Renal cortex interstitium (tissue), 11 donors: ENCODE measurements around the gene ING3. TPM values are rescaled to one million over a fixed set of nuclear protein-coding genes. Genes with fewer than 3 reads are reported as not detected.
"Not testable (repeated sequence)": the region's sequence is repeated elsewhere in the genome, so short reads cannot be mapped to it uniquely, and the experiment has no call there.

Experiments
- DNase-seq, 11 donors: peaks; one replicate each; pipeline ENCODE4 v3.0.0-alpha.2; 2013; ENCODE audit warnings: low read depth in 9 of 11, low spot score in 4 of 11; ENCODE audit errors: extremely low read depth in 1 of 11
- polyA plus RNA-seq, 3 donors: library from polyadenylated mRNA; unstranded; fragments of 120-200 nt; gene quantifications; one replicate each; pipeline ENCODE4 v1.2.1, GENCODE V29; 2013; ENCODE audit not compliant: insufficient read length in 3 of 3

ING3 gene
- polyA plus RNA-seq, 3 donors, result 38.2 to 44.5 (median 39.7) TPM

- not testable (repeated sequence) for DNase-seq
Measured at GRCh38 chr7:120983592-120983991, 33.0 kb downstream of the ING3 start.

- DNase-seq, result no peak
Measured at GRCh38 chr7:120984406-120984805, 33.8 kb downstream of the ING3 start.

DNA sequence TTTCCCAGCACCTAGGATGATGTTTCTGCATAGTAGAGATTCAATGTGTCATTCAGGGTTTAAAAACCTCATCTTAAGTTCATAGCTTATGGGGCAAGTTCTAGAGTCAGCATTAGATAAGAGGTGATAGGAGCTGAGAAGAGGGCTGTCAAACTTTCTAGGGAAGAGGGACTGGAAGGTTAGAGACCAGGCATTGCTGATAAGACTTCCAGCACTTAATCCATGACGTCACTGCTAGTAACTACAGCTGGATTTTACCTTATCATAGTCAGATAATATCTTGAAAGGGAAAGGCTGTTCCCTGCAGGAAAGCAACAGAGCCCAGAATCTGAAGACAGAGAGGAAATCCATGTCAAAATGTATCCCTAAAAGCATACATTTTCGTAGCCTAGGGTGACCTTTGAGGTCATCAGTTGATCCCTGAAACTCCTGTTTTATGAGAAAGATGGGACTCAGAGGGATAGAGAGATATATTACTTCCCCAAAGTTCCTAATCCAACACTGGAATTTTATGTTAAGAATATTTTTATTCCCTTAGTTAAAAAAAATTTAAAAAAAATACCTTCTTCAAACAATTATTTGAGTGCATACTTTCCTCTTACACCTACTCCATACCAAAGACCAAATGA, 34.7 kb downstream of the ING3 start:
- no peak for DNase-seq

DNA sequence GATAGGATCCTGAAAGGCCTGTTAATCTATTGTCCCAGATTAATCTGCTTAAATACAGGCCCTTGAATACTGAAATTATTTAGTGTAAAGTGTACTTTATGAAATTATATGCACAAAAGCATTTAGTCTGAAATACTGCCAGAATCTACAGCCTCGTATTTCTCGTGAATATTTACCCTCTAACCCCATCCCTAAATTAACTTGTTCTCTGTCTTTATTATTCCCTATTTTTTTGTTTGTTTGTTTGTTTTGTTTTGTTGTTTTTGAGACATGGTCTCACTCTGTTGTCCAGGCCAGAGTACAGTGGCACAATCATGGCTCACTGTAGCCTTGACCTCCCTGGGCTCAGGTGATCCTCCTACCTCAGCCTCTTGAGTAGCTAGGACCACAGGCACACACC, 35.3 kb downstream of the ING3 start:
- no peak for DNase-seq

- no peak for DNase-seq
Measured at GRCh38 chr7:120986650-120987049, 36.1 kb downstream of the ING3 start.

DNA sequence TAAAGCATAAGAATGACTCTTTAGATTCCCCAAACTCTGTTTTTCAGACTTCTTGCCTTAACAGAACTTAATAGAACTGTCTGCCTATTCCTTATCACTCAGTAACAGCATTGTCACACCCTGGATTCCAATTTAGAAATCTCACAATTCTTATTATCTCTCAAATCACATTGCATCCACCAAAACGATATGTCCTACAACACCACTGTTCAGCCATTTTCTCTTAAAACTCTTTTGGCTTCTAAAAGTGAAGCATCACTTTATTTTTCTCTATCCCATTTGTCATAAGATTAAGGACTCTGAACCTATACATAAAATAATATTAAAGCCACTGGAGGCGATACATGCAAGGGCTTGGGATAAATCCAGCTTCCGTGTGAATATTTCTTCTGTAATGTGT, 36.7 kb downstream of the ING3 start:
- DNase-seq, result no peak

GRCh38 chr7:120987683-120988590, 37.4 kb downstream of the ING3 start:
- peak in 10 of 11 donors; percentile 74 to 88 (median 84) for DNase-seq

GRCh38 chr7:120988591-120989256, 38.1 kb downstream of the ING3 start, which contains the start of gene CPED1:
Gene CPED1, plus strand, starts transcription at chr7:120988711. Its CDS starts 911 bp downstream, at chr7:120989622.
- peak in 2 of 11 donors; percentile 43 to 53 for DNase-seq

GRCh38 chr7:120989257-120990220, 39.0 kb downstream of the ING3 start:
- DNase-seq, result no peak

DNA sequence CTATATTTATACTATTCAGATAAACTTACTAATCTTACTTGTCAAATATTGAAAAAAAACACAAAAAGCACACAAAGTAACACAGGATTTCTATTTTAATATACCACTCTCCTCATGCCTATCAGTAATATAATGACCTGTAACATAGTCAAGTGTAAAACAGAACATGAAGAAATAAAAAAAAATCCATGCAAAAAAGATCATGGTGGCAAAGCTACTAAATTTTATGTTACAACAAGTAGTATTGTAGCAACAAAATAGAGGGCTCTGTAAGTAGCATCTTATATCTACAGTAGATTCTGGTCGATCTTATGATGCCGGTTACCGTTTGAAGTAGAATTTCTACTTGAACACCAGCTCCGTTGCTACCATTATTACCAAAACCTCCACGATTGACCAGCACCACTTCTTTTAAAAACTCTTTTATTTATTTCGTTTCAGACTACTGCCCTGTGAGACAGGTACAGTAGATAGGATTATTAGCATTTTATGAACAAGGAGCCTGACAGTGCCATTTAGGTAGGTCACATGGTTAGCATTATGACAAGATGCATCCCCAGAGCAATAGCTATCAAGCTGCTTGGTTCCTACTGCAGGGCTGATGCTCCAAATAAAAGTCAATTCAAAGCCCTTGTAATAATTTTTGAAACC, 40.0 kb downstream of the ING3 start:
- no peak for DNase-seq

GRCh38 chr7:120991161-120991560, 40.6 kb downstream of the ING3 start:
- DNase-seq, result no peak

DNA sequence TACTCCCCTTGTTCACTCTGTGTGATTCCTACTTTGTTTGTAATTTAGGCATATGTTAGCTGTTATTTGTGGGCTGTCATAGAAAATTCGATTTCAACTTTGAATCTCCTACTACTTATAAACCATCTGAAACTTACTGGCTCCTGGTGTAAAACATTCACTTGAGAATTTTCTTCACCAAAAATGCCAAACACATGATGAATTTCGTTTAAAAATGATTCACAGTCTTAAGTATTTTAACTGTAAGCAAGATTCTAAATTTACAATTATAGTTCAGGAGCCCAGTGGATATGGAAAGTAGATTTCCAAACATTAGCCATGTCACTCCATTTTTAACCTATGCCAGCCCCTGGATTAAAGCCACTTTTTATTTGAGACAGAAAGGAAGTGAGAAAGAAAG, 41.0 kb downstream of the ING3 start:
- no peak for DNase-seq

GRCh38 chr7:120992272-120992964, 41.8 kb downstream of the ING3 start:
- DNase-seq, result no peak

DNA sequence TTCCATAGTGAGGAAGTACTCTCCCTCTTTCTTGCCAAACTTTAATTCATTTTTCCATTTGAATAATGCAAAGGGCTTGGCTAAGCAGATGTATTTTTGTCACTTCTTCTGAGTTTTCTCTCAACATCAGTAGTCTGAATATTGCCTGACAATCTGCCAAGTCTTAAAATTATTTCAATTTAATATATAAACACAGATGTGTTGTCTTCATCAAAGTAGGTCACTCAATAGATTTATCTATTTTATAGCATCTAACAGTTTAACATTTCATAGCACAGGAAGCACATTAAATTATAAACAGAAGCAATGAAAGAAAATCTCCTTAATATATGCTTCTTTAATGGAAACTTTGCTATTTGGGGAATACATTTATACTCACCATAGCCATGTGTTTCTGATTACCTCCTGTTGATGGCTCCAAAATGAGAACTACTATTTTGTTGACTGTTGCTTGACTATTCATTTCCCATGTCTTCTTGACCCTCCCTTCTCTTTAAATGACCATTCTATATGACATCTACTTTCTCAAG, 42.5 kb downstream of the ING3 start:
- no peak for DNase-seq

GRCh38 chr7:120993553-120994191, 43.1 kb downstream of the ING3 start:
- DNase-seq, result no peak

- DNase-seq, result no peak
Measured at GRCh38 chr7:120994512-120995410, 44.2 kb downstream of the ING3 start.
